K562 (cell line): ENCODE data around the gene MIDN. TPM values are rescaled to one million over a fixed set of nuclear protein-coding genes. Genes with fewer than 3 reads are reported as not detected.

Source experiments
- ATAC-seq: fragments of 200-7000 bp; cut with Tn5 transposase; 3 replicates; pipeline ENCODE4 v1.9.1; 2020; ENCODE audit warnings: moderate library complexity
- BruUV-seq: library from RNA; stranded (reverse); fragments of 400-500 nt; replicated peaks from 2 replicates; lab custom pipeline; 2021; lab: Mats Ljungman, UMichigan
- CTCF ChIA-PET: fragments of 300-600 bp; formaldehyde crosslinking; extraction: SDS; loops from one replicate; lab custom pipeline; 2021; ENCODE audit warnings: low intra/inter-chr PET ratio; lab: Yijun Ruan, JAX
- POLR2A ChIA-PET: fragments of 300-600, 350-650 bp; sonication (Branson Sonifier 250); formaldehyde crosslinking; extraction: SDS; loops from one replicate; lab custom pipeline; 2021; ENCODE audit warnings: antibody characterized with exemption, inconsistent platforms; lab: Yijun Ruan, JAX
- DNase-seq, 4 experiments: peaks; one replicate each; pipeline versions ENCODE4 v3.0.0 to v3.0.0-alpha.2; 2011 to 2018; ENCODE audit warnings: low spot score in 3 of 4, mixed read lengths in 3 of 4; ENCODE audit errors: extremely low read depth in 1 of 4
- FAIRE-seq: peaks from 2 replicates; lab custom pipeline; 2011; peaks lifted over from hg19 to GRCh38; lab: Jason Lieb, UNC
- H2AFZ ChIP-seq: 2 replicates; pipeline ENCODE4 v1.6.0; 2011; ENCODE audit warnings: low read depth, low read length, control low read depth, inconsistent platforms
- H3K27ac ChIP-seq: fragments of 200-600 bp; 3 replicates; pipeline ENCODE4 v1.8.0; 2011; ENCODE audit warnings: low read depth, mild to moderate bottlenecking, control low read depth, inconsistent platforms, low read length, moderate library complexity, mixed read lengths; ENCODE audit errors: extremely low read depth
- H3K27me3 ChIP-seq, 2 experiments: fragments of 300-600 bp in 1 of 2; 2 replicates in 1 of 2; 3 replicates in 1 of 2; pipeline versions ENCODE4 v1.6.0 to v1.8.0; 2011; ENCODE audit warnings: inconsistent platforms in 2 of 2, low read length in 2 of 2, mild to moderate bottlenecking in 1 of 2, mixed read lengths in 1 of 2, moderate library complexity in 1 of 2; ENCODE audit not compliant: control insufficient read depth in 2 of 2, insufficient read depth in 2 of 2
- H3K36me3 ChIP-seq: fragments of 300-600 bp; 3 replicates; pipeline ENCODE4 v1.8.0; 2011; ENCODE audit warnings: mild to moderate bottlenecking, low read length, inconsistent platforms; ENCODE audit not compliant: control insufficient read depth, insufficient read depth
- H3K4me1 ChIP-seq, 2 experiments: fragments of 200-600 bp in 1 of 2; replicated peaks in 1 of 2; 2 replicates in 1 of 2; 3 replicates in 1 of 2; pipeline versions ENCODE4 v1.5.1 to v1.8.0; 2011; ENCODE audit warnings: inconsistent platforms in 2 of 2, low read length in 2 of 2, mild to moderate bottlenecking in 1 of 2, mixed read lengths in 1 of 2, moderate library complexity in 1 of 2; ENCODE audit not compliant: control insufficient read depth in 2 of 2, insufficient read depth in 2 of 2
- H3K4me2 ChIP-seq: 2 replicates; pipeline ENCODE4 v1.6.1; 2011; ENCODE audit warnings: low read length, control low read depth, inconsistent platforms, mixed read lengths; ENCODE audit not compliant: insufficient read depth
- H3K4me3 ChIP-seq: fragments of 200-600 bp; sonication (generic), shearing (Covaris generic); 2 replicates; pipeline ENCODE4 v1.5.1; 2016; ENCODE audit warnings: control low read depth, inconsistent platforms
- H3K79me2 ChIP-seq: fragments of 200-600 bp; 3 replicates; pipeline ENCODE4 v1.8.0; 2011; ENCODE audit warnings: low read length, inconsistent platforms; ENCODE audit not compliant: control insufficient read depth, insufficient read depth
- H3K9ac ChIP-seq, 2 experiments: 2 replicates each; pipeline versions ENCODE4 v1.6.0 to v1.6.1; 2011; ENCODE audit warnings: low read depth in 2 of 2, low read length in 2 of 2, control low read depth in 1 of 2, inconsistent platforms in 1 of 2, mild to moderate bottlenecking in 1 of 2, mixed read lengths in 1 of 2; ENCODE audit not compliant: insufficient read depth in 1 of 2
- H3K9me1 ChIP-seq: one replicate; pipeline ENCODE4 v1.6.0; 2011; ENCODE audit warnings: inconsistent platforms, mild to moderate bottlenecking, low read length, moderate library complexity; ENCODE audit not compliant: control insufficient read depth, insufficient read depth
- H3K9me3 ChIP-seq: replicated peaks from 2 replicates; pipeline ENCODE4 v1.5.1; 2011; ENCODE audit warnings: low read depth, low read length, inconsistent platforms; ENCODE audit not compliant: control insufficient read depth, insufficient read depth
- H4K20me1 ChIP-seq: replicated peaks from 2 replicates; pipeline ENCODE4 v1.6.1; 2011; ENCODE audit warnings: low read length, inconsistent platforms, mixed read lengths; ENCODE audit not compliant: control insufficient read depth, insufficient read depth
- CREM ChIP-seq: IDR thresholded peaks from 2 replicates; pipeline ENCODE4 v1.6.1; 2014; ENCODE audit warnings: antibody characterized with exemption, low read depth
- CTBP1 ChIP-seq: fragments of 450-650 bp; IDR thresholded peaks from 2 replicates; pipeline ENCODE4 v1.6.1; 2016; ENCODE audit warnings: borderline replicate concordance
- MXI1 ChIP-seq: IDR thresholded peaks from 2 replicates; pipeline ENCODE4 v1.6.1; 2011; ENCODE audit warnings: low read depth, mild to moderate bottlenecking, improper control_type of control experiment, low read length
- NFRKB ChIP-seq: fragments of 450-650 bp; IDR thresholded peaks from 2 replicates; pipeline ENCODE4 v1.6.1; 2016; ENCODE audit warnings: low read depth
- TCF3 ChIP-seq: sonication (generic); formaldehyde crosslinking; IDR thresholded peaks from 2 replicates; pipeline ENCODE4 v1.4.0; 2020; ENCODE audit warnings: mild to moderate bottlenecking, missing genetic modification reagents
- ZC3H8 ChIP-seq: fragments of 450-650 bp; IDR thresholded peaks from 2 replicates; pipeline ENCODE4 v1.6.1; 2017
- ZFX ChIP-seq: sonication (generic); formaldehyde crosslinking; IDR thresholded peaks from 2 replicates; pipeline ENCODE4 v1.8.0; 2022; ENCODE audit warnings: mild to moderate bottlenecking, missing genetic modification reagents, moderate library complexity
- ZNF444 ChIP-seq: fragments of 250-450 bp; sonication (Bioruptor Pico); IDR thresholded peaks from 2 replicates; pipeline ENCODE4 v1.4.0; 2020; ENCODE audit warnings: mild to moderate bottlenecking, moderate library complexity
- WGBS: fragments of 100-300 bp; shearing (Covaris generic); methylation state at CpG from one replicate; pipeline ENCODE4 v1.1.6; 2016; ENCODE audit warnings: low coverage, mixed read lengths; ENCODE audit not compliant: insufficient coverage; ENCODE audit errors: missing lambda C conversion rate; 5-methylcytosine and 5-hydroxymethylcytosine counted together
- in situ Hi-C: fragments of 300-500 bp; cut with MboI; formaldehyde crosslinking; loops from 4 replicates; pipeline ENCODE4 v1.15.0; 2018; ENCODE audit warnings: inconsistent platforms, mixed read lengths
- intact Hi-C: fragments of 100-400 bp; cut with micrococcal nuclease; formaldehyde crosslinking; loops from 2 replicates; pipeline ENCODE4 v1.14.2; 2022
- polyA plus RNA-seq, 8 experiments: library from polyadenylated mRNA; depleted of rRNA in 4 of 8; stranded (reverse) in 5 of 8; unstranded in 3 of 8; fragments of >200 nt; fragmentation: Nextera tagmentation in 2 of 8; fragmentation: Illumina TruSeq in 1 of 8; extraction: Ambion mirVana in 2 of 8; extraction: Trizol in 1 of 8; gene quantifications; 2 replicates each; pipeline versions ENCODE4 v1.2.1 to v1.2.3, GENCODE V29; 2011 to 2014; ENCODE audit warnings: inconsistent platforms in 1 of 8, missing spikeins in 1 of 8
- total RNA-seq, 7 experiments: library from RNA; depleted of rRNA in 6 of 7; stranded (reverse); fragments of >200 nt in 6 of 7; fragmentation: Illumina TruSeq in 2 of 7; extraction: Trizol in 2 of 7; gene quantifications; 2 replicates each; pipeline versions ENCODE4 v1.2.1 to v1.2.3, GENCODE V29; 2011 to 2021; ENCODE audit warnings: low replicate concordance in 1 of 7
- TF ChIP-seq, protein P1 (sequence below): fragments of 450-650 bp; IDR thresholded peaks from 2 replicates; pipeline ENCODE4 v1.6.1; 2016; ENCODE audit warnings: borderline replicate concordance
- TF ChIP-seq, protein P2 (sequence below), 2 experiments: fragments of 450-650 bp; IDR thresholded peaks; 2 replicates each; pipeline ENCODE4 v1.6.1; 2018; ENCODE audit warnings: mild to moderate bottlenecking in 2 of 2, low read depth in 1 of 2; ENCODE audit not compliant: partially characterized antibody in 2 of 2
- TF ChIP-seq, protein P3 (sequence below): sonication (generic); formaldehyde crosslinking; IDR thresholded peaks from 2 replicates; pipeline ENCODE4 v1.8.1; 2022; ENCODE audit warnings: missing genetic modification reagents

Gene MIDN
- total and polyA plus RNA-seq, 9 of the 15 experiments (the other 6 are each of a cell fraction or from before 2014, with no cell fraction given) = 0.17 to 120 (median 10.1) TPM

DNA sequence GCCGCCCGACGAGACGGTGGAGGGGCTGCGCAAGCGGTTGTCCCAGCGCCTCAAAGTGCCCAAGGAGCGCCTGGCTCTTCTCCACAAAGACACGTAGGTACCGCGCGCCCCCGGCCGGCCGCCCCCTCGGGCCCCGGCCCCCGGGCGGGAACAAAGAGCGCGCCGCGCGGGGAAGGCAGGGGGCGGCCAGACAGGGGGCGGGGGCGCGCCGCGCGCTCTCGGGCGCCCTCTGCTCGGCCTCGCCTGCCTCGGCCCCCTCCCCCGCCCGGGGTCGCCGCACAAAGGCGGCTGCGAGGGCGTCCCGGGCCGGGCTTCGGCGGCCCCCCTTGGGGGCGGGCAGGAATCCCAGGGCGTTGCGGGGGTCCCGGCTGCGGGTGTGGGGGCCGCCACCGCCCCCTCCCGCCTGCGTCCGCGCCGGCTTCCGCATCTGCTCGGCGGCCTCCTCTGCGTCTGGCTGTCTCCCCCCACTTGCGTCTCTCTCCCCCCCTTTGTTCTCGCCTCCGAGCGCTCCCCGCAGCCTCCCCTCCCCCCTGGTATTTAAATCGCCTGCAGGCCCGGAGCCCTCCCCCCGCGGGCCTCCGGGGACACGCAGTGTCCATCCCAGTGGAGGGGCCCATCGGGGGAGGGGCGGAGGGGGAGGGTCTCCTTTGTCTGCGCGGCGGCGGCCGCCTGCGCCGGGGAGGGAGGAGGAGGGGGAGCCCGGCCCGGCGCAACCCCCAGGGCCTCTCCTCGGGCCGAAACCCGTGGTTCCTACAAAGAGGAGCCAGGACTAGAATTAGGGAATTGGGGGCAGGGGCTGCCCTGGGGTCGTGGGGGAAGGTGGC is 2.3 kb downstream of the MIDN start (continued):
- TF ChIP-seq, protein P1, sequence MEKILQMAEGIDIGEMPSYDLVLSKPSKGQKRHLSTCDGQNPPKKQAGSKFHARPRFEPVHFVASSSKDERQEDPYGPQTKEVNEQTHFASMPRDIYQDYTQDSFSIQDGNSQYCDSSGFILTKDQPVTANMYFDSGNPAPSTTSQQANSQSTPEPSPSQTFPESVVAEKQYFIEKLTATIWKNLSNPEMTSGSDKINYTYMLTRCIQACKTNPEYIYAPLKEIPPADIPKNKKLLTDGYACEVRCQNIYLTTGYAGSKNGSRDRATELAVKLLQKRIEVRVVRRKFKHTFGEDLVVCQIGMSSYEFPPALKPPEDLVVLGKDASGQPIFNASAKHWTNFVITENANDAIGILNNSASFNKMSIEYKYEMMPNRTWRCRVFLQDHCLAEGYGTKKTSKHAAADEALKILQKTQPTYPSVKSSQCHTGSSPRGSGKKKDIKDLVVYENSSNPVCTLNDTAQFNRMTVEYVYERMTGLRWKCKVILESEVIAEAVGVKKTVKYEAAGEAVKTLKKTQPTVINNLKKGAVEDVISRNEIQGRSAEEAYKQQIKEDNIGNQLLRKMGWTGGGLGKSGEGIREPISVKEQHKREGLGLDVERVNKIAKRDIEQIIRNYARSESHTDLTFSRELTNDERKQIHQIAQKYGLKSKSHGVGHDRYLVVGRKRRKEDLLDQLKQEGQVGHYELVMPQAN = 0 out of 2 replicates have a peak, but pooled peaks have one; percentile 34
- peak; percentile 53; the same call in 1 of the 2 replicates for TF ChIP-seq CTBP1
- peak; percentile 84 for TF ChIP-seq ZNF444
- TF ChIP-seq TCF3 = no peak
- peak; percentile 35; the same call in 1 of the 2 replicates for TF ChIP-seq CREM

DNA sequence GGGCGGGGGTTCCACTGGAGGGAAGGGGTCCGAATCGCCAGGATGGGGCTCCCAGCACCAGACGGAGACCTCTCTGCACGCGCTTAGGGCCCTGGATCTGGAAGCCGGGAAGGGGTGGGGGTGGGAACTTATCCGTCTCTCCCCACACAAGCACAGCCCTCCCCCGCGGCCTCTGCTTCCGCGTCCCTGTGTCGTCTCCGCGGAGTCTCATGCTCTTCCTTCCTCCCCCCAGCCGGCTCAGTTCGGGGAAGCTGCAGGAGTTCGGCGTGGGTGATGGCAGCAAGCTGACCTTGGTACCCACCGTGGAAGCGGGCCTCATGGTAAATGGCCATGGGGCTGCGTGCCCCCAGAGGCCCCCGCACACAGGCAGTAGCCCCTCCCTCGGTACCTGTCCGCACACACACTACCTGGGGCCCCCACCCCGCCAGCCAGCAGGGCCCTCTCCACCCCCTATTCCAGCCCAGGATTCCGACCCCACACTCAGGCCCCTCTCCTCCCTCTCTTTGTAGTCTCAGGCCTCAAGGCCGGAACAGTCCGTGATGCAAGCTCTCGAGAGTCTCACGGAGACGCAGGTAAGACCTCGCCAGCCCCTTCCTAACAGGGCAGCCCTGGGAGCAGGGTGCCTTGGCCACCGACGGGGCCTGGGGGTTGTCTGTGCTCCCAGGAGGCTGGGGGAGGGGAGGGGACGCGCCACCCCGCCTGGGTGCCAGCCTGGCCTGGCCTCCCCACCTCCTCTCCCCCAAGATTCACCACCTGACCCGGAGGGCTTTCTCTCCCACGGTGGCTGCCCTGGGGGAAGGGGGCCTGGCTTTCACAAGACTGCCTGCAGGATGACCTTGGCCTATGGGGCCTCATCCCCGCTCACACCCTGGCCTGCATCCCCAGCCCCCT is 3.2 kb downstream of the MIDN start:
- BruUV-seq = TSS peak; percentile 48
- intact Hi-C loops = no loop called here
- peak; percentile 28 for ATAC-seq
- TF ChIP-seq ZC3H8 (no peak), ZFX (CRISPR knock-in tag) (peak; percentile 69), NFRKB (peak; percentile 36; the same call in 1 of the 2 replicates), MXI1 (no peak)
- TF ChIP-seq, protein P2, sequence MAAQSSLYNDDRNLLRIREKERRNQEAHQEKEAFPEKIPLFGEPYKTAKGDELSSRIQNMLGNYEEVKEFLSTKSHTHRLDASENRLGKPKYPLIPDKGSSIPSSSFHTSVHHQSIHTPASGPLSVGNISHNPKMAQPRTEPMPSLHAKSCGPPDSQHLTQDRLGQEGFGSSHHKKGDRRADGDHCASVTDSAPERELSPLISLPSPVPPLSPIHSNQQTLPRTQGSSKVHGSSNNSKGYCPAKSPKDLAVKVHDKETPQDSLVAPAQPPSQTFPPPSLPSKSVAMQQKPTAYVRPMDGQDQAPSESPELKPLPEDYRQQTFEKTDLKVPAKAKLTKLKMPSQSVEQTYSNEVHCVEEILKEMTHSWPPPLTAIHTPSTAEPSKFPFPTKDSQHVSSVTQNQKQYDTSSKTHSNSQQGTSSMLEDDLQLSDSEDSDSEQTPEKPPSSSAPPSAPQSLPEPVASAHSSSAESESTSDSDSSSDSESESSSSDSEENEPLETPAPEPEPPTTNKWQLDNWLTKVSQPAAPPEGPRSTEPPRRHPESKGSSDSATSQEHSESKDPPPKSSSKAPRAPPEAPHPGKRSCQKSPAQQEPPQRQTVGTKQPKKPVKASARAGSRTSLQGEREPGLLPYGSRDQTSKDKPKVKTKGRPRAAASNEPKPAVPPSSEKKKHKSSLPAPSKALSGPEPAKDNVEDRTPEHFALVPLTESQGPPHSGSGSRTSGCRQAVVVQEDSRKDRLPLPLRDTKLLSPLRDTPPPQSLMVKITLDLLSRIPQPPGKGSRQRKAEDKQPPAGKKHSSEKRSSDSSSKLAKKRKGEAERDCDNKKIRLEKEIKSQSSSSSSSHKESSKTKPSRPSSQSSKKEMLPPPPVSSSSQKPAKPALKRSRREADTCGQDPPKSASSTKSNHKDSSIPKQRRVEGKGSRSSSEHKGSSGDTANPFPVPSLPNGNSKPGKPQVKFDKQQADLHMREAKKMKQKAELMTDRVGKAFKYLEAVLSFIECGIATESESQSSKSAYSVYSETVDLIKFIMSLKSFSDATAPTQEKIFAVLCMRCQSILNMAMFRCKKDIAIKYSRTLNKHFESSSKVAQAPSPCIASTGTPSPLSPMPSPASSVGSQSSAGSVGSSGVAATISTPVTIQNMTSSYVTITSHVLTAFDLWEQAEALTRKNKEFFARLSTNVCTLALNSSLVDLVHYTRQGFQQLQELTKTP (IDR thresholded peaks at IDR 0.05; ENCODE audit: low read depth in 1 of 2, partially characterized antibody in 2 of 2) = peak in 1 of 2 experiments; percentile 29
- TF ChIP-seq, protein P3, sequence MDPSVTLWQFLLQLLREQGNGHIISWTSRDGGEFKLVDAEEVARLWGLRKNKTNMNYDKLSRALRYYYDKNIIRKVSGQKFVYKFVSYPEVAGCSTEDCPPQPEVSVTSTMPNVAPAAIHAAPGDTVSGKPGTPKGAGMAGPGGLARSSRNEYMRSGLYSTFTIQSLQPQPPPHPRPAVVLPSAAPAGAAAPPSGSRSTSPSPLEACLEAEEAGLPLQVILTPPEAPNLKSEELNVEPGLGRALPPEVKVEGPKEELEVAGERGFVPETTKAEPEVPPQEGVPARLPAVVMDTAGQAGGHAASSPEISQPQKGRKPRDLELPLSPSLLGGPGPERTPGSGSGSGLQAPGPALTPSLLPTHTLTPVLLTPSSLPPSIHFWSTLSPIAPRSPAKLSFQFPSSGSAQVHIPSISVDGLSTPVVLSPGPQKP (CRISPR knock-in tag) = no peak

More for the DNA sequence above, 3.2 kb downstream of the MIDN start:
- peak overlapping the region; percentile 79 to 96 for H3K9ac ChIP-seq
- peak in 2 of 4 experiments; percentile 75 to 92 for DNase-seq
- H3K4me2 ChIP-seq = peak overlapping the region; percentile 84
- peaks cover 23 to 95% of the 10 kb centered on the region in 2 experiments for H3K4me1 ChIP-seq
- H2AFZ ChIP-seq = no peak overlapping the region
- H3K27me3 ChIP-seq = no peaks in the 10 kb centered on the region
- FAIRE-seq = peak; percentile 93
- H3K36me3 ChIP-seq = peaks cover 54% of the 10 kb centered on the region; the same call in 1 of the 3 replicates
- no peaks in the 10 kb centered on the region for H3K9me3 ChIP-seq
- ChIA-PET POLR2A (interaction anchor here (0.6 to 7.8 kb wide), 4 partner anchors 10 to 784 kb away, joined by 3 to 88 read pairs (median 5); partner anchors contain the start of genes ATP5F1D and CIRBP), CTCF (no interaction called here)
- H3K79me2 ChIP-seq = peaks cover 63% of the 10 kb centered on the region
- WGBS = 3% methylated on average over 29 of the region's 41 CpGs
- peak overlapping the region; percentile 93 for H3K4me3 ChIP-seq
- peak overlapping the region; percentile 82 for H3K27ac ChIP-seq
- in situ Hi-C loops = no loop called here
- no peaks in the 10 kb centered on the region for H3K9me1 ChIP-seq
- H4K20me1 ChIP-seq = no peaks in the 10 kb centered on the region
